Endothelial cell of umbilical vein (primary cell): Measurements from ENCODE around the gene SECTM1. TPM values are rescaled to one million over a fixed set of nuclear protein-coding genes. Genes with fewer than 3 reads are reported as not detected.
A peak's percentile ranks its signal among the peaks of the same experiment; 100 is the strongest.

ENCODE experiments used
- BruUV-seq: library from RNA; stranded (reverse); fragments of 400-500 nt; replicated peaks from 2 replicates; lab custom pipeline; 2021; lab: Mats Ljungman, UMichigan
- CTCF ChIA-PET: fragments of 300-600, 350-600 bp; sonication (Branson Sonifier 250); formaldehyde crosslinking; loops from one replicate; lab custom pipeline; 2021; ENCODE audit warnings: antibody characterized with exemption, inconsistent platforms; lab: Charles Lee
- POLR2A ChIA-PET: fragments of 300-600, 350-600 bp; sonication (Branson Sonifier 250); formaldehyde crosslinking; loops from one replicate; lab custom pipeline; 2021; ENCODE audit warnings: antibody characterized with exemption, inconsistent platforms; lab: Charles Lee
- DNase-seq: peaks from one replicate; pipeline ENCODE4 v3.0.0-alpha.2; 2011; ENCODE audit warnings: low read depth, low spot score
- FAIRE-seq: peaks from 2 replicates; lab custom pipeline; 2011; peaks lifted over from hg19 to GRCh38; lab: Jason Lieb, UNC
- H2AFZ ChIP-seq: 2 replicates; pipeline ENCODE4 v1.6.0; 2012; ENCODE audit warnings: low read depth, low read length, control low read depth, inconsistent platforms
- H3K27ac ChIP-seq: 2 replicates; pipeline ENCODE4 v1.5.1; 2011; ENCODE audit warnings: low read depth, mild to moderate bottlenecking, control low read depth, low read length, moderate library complexity; ENCODE audit not compliant: insufficient read depth
- H3K27me3 ChIP-seq, 2 experiments: 2 replicates each; pipeline versions ENCODE4 v1.6.0 to v1.6.1; 2011; ENCODE audit warnings: low read length in 2 of 2, mixed read lengths in 1 of 2; ENCODE audit not compliant: control insufficient read depth in 2 of 2, insufficient read depth in 2 of 2
- H3K36me3 ChIP-seq, 2 experiments: 2 replicates in 1 of 2; 3 replicates in 1 of 2; pipeline ENCODE4 v1.5.1; 2011; ENCODE audit warnings: low read length in 2 of 2, mild to moderate bottlenecking in 1 of 2, moderate library complexity in 1 of 2; ENCODE audit not compliant: control insufficient read depth in 2 of 2, insufficient read depth in 2 of 2; ENCODE audit errors: extremely low read depth in 1 of 2
- H3K4me1 ChIP-seq: 3 replicates; pipeline ENCODE4 v1.5.1; 2011; ENCODE audit warnings: mild to moderate bottlenecking, low read length; ENCODE audit not compliant: control insufficient read depth, insufficient read depth; ENCODE audit errors: extremely low read depth
- H3K4me2 ChIP-seq: 2 replicates; pipeline ENCODE4 v1.6.1; 2011; ENCODE audit warnings: low read length, control low read depth, mixed read lengths; ENCODE audit not compliant: insufficient read depth
- H3K4me3 ChIP-seq, 3 experiments: fragments of 200-600 bp in 1 of 3; sonication (generic), shearing (Covaris generic) in 1 of 3; replicated peaks in 1 of 3; 2 replicates each; pipeline ENCODE4 v1.5.1; 2011 to 2016; ENCODE audit warnings: control low read depth in 3 of 3, low read length in 3 of 3, mild to moderate bottlenecking in 2 of 3, inconsistent platforms in 1 of 3, low read depth in 1 of 3, moderate library complexity in 1 of 3; ENCODE audit not compliant: insufficient read depth in 1 of 3
- H3K79me2 ChIP-seq: 2 replicates; pipeline ENCODE4 v1.6.0; 2012; ENCODE audit warnings: low read length, inconsistent platforms; ENCODE audit not compliant: control insufficient read depth, insufficient read depth
- H3K9ac ChIP-seq: replicated peaks from 2 replicates; pipeline ENCODE3; 2011; ENCODE audit warnings: low read length, control low read depth; ENCODE audit not compliant: insufficient read depth; ENCODE audit errors: extremely low read depth
- H3K9me1 ChIP-seq: replicated peaks from 3 replicates; pipeline ENCODE4 v1.6.0; 2011; ENCODE audit warnings: mild to moderate bottlenecking, low read length; ENCODE audit not compliant: control insufficient read depth, insufficient read depth; ENCODE audit errors: extremely low read depth
- H3K9me3 ChIP-seq: replicated peaks from 2 replicates; pipeline ENCODE4 v1.5.1; 2012; ENCODE audit warnings: low read length, inconsistent platforms; ENCODE audit not compliant: control insufficient read depth, insufficient read depth
- H4K20me1 ChIP-seq: replicated peaks from 2 replicates; pipeline ENCODE3; 2011; ENCODE audit warnings: mild to moderate bottlenecking, low read length; ENCODE audit not compliant: control insufficient read depth, insufficient read depth; ENCODE audit errors: extremely low read depth
- CTCF ChIP-seq, 2 donors: IDR thresholded peaks; 1 replicate in 1 of 2; 2 replicates in 1 of 2; pipeline ENCODE4 v1.5.1; 2011; ENCODE audit warnings: low read length in 2 of 2, mild to moderate bottlenecking in 2 of 2, moderate library complexity in 2 of 2, control low read depth in 1 of 2, inconsistent platforms in 1 of 2, low read depth in 1 of 2; ENCODE audit not compliant: insufficient read depth in 1 of 2; ENCODE audit errors: extremely low read depth in 1 of 2
- EZH2 ChIP-seq: IDR thresholded peaks from 2 replicates; pipeline ENCODE4 v1.6.1; 2012; ENCODE audit warnings: borderline replicate concordance, low read depth, mild to moderate bottlenecking, moderate library complexity, low read length, inconsistent platforms; ENCODE audit not compliant: severe bottlenecking
- GATA2 ChIP-seq: IDR thresholded peaks from 2 replicates; pipeline ENCODE4 v1.7.0; 2011; ENCODE audit warnings: low read depth, mild to moderate bottlenecking, moderate library complexity, mixed read lengths, low read length; ENCODE audit not compliant: insufficient read length, insufficient read depth
- JUN ChIP-seq: IDR thresholded peaks from 2 replicates; pipeline ENCODE4 v1.6.1; 2011; ENCODE audit warnings: borderline replicate concordance, low read depth; ENCODE audit not compliant: insufficient read length, insufficient read depth
- MYC ChIP-seq: IDR thresholded peaks from one replicate; pipeline ENCODE4 v1.6.1; 2011; ENCODE audit warnings: mild to moderate bottlenecking, low read depth, low read length
- POLR2A ChIP-seq: IDR thresholded peaks from 2 replicates; pipeline ENCODE4 v1.6.1; 2012; ENCODE audit warnings: low read depth, mild to moderate bottlenecking, control low read depth, low read length
- dilution Hi-C: fragments of 300-500 bp; cut with MboI; formaldehyde crosslinking; loops from one replicate; pipeline ENCODE4 v1.15.0; 2019; ENCODE audit warnings: low sequenced_read_pairs; ENCODE audit not compliant: extremely low pct_ligation_motif_present
- intact Hi-C: fragments of 100-400 bp; cut with micrococcal nuclease; formaldehyde crosslinking; loops from one replicate; pipeline ENCODE4 v1.10.0; 2022
- polyA plus RNA-seq, 4 experiments: library from polyadenylated mRNA; depleted of rRNA in 3 of 4; stranded (reverse) in 3 of 4; unstranded in 1 of 4; fragments of >200 nt; gene quantifications; 2 replicates each; pipeline versions ENCODE4 v1.2.1 to v1.2.3, GENCODE V29; 2011 to 2012; ENCODE audit warnings: missing spikeins in 1 of 4
- total RNA-seq: library from RNA; stranded (reverse); gene quantifications from 2 replicates; pipeline ENCODE4 v1.2.3, GENCODE V29; 2021

Gene SECTM1
- total and polyA plus RNA-seq, 2 donors (not counting 3 experiments of a cell fraction or from before 2014, with no cell fraction given), result 1.9 to 2.3 TPM

GRCh38 chr17:82281502-82282238, 51.9 kb downstream of the SECTM1 start:
- dilution Hi-C loops (no loop called here), intact Hi-C loops (no loop called here)
- no peak overlapping the region for H3K4me2 ChIP-seq
- no peaks in the 10 kb centered on the region for H3K9me1 ChIP-seq
- FAIRE-seq (peak; percentile 90), DNase-seq (peak; percentile 29)
- CTCF ChIA-PET, result no interaction called here
- no peak overlapping the region for H3K27ac ChIP-seq
- no peaks in the 10 kb centered on the region for H4K20me1 ChIP-seq
- no peak overlapping the region for H2AFZ ChIP-seq
- no peaks in the 10 kb centered on the region for H3K79me2 ChIP-seq
- no peaks in the 10 kb centered on the region for H3K27me3 ChIP-seq
- H3K36me3 ChIP-seq, result no peaks in the 10 kb centered on the region
- POLR2A ChIA-PET, result no interaction called here
- no peaks in the 10 kb centered on the region for H3K9me3 ChIP-seq
- no peak overlapping the region for H3K4me3 ChIP-seq
- no peak for TF ChIP-seq JUN
- TF ChIP-seq MYC, result no peak
- no peak for TF ChIP-seq EZH2
- TF ChIP-seq POLR2A, result no peak
- TF ChIP-seq GATA2, result no peak
- no peak for TF ChIP-seq CTCF (IDR thresholded peaks at IDR 0.05; ENCODE audit: extremely low read depth in 1 of 2, insufficient read depth in 1 of 2, low read depth in 1 of 2, low read length in 2 of 2)
- BruUV-seq, result no TSS peak
- peaks cover 8% of the 10 kb centered on the region for H3K4me1 ChIP-seq
- no peak overlapping the region for H3K9ac ChIP-seq
